ENCODE data around the gene KATNB1. TPM values are rescaled to one million over a fixed set of nuclear protein-coding genes. Genes with fewer than 3 reads are reported as not detected.

The KATNB1 gene
- total and polyA plus RNA-seq, 2 of the 8 experiments (the other 6 are each of a cell fraction or from before 2014, with no cell fraction given) = 50.2 to 60.4 TPM

DNA sequence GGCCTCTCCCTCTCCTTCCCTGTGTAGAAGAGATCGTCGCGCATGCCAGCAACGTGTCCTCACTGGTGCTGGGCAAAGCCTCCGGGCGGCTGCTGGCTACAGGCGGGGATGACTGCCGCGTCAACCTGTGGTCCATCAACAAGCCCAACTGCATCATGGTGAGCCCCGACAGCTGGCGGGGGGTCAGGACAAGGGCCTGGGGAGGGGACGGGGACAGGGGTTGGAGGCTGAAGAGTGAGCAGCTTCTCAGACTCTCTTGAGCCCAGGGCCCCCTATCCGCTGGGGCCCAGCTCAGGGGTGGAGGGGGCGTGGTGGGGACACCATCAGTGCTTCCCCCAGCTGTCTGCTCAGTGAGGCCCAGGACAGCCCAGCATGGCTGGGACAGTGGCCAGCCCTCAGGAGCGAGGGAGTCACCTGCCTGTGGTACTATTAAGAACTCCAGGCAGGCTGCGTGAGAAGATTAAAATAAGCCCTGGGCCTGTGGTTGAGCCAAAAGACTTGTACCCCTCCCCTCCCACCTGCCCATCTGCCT lies 6.2 kb downstream of the KATNB1 start (continued):
- TF ChIP-seq, protein P1, sequence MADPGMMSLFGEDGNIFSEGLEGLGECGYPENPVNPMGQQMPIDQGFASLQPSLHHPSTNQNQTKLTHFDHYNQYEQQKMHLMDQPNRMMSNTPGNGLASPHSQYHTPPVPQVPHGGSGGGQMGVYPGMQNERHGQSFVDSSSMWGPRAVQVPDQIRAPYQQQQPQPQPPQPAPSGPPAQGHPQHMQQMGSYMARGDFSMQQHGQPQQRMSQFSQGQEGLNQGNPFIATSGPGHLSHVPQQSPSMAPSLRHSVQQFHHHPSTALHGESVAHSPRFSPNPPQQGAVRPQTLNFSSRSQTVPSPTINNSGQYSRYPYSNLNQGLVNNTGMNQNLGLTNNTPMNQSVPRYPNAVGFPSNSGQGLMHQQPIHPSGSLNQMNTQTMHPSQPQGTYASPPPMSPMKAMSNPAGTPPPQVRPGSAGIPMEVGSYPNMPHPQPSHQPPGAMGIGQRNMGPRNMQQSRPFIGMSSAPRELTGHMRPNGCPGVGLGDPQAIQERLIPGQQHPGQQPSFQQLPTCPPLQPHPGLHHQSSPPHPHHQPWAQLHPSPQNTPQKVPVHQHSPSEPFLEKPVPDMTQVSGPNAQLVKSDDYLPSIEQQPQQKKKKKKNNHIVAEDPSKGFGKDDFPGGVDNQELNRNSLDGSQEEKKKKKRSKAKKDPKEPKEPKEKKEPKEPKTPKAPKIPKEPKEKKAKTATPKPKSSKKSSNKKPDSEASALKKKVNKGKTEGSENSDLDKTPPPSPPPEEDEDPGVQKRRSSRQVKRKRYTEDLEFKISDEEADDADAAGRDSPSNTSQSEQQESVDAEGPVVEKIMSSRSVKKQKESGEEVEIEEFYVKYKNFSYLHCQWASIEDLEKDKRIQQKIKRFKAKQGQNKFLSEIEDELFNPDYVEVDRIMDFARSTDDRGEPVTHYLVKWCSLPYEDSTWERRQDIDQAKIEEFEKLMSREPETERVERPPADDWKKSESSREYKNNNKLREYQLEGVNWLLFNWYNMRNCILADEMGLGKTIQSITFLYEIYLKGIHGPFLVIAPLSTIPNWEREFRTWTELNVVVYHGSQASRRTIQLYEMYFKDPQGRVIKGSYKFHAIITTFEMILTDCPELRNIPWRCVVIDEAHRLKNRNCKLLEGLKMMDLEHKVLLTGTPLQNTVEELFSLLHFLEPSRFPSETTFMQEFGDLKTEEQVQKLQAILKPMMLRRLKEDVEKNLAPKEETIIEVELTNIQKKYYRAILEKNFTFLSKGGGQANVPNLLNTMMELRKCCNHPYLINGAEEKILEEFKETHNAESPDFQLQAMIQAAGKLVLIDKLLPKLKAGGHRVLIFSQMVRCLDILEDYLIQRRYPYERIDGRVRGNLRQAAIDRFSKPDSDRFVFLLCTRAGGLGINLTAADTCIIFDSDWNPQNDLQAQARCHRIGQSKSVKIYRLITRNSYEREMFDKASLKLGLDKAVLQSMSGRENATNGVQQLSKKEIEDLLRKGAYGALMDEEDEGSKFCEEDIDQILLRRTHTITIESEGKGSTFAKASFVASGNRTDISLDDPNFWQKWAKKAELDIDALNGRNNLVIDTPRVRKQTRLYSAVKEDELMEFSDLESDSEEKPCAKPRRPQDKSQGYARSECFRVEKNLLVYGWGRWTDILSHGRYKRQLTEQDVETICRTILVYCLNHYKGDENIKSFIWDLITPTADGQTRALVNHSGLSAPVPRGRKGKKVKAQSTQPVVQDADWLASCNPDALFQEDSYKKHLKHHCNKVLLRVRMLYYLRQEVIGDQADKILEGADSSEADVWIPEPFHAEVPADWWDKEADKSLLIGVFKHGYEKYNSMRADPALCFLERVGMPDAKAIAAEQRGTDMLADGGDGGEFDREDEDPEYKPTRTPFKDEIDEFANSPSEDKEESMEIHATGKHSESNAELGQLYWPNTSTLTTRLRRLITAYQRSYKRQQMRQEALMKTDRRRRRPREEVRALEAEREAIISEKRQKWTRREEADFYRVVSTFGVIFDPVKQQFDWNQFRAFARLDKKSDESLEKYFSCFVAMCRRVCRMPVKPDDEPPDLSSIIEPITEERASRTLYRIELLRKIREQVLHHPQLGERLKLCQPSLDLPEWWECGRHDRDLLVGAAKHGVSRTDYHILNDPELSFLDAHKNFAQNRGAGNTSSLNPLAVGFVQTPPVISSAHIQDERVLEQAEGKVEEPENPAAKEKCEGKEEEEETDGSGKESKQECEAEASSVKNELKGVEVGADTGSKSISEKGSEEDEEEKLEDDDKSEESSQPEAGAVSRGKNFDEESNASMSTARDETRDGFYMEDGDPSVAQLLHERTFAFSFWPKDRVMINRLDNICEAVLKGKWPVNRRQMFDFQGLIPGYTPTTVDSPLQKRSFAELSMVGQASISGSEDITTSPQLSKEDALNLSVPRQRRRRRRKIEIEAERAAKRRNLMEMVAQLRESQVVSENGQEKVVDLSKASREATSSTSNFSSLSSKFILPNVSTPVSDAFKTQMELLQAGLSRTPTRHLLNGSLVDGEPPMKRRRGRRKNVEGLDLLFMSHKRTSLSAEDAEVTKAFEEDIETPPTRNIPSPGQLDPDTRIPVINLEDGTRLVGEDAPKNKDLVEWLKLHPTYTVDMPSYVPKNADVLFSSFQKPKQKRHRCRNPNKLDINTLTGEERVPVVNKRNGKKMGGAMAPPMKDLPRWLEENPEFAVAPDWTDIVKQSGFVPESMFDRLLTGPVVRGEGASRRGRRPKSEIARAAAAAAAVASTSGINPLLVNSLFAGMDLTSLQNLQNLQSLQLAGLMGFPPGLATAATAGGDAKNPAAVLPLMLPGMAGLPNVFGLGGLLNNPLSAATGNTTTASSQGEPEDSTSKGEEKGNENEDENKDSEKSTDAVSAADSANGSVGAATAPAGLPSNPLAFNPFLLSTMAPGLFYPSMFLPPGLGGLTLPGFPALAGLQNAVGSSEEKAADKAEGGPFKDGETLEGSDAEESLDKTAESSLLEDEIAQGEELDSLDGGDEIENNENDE (IDR thresholded peaks at IDR 0.05; ENCODE audit: insufficient replicate concordance, low read length) = no peak
- no peak for TF ChIP-seq EP300 (IDR thresholded peaks at IDR 0.05; ENCODE audit: borderline replicate concordance in 1 of 2, low read depth in 2 of 2, low read length in 2 of 2)
- no peak for TF ChIP-seq GABPA (IDR thresholded peaks at IDR 0.05; ENCODE audit: borderline replicate concordance, insufficient read depth, low read length)

All from H1 (cell line).